Measurements from ENCODE around the gene GFER.
"Not testable (repeated sequence)": the region's sequence is repeated elsewhere in the genome, so short reads cannot be mapped to it uniquely, and the experiment has no call there.

Gene GFER

DNA sequence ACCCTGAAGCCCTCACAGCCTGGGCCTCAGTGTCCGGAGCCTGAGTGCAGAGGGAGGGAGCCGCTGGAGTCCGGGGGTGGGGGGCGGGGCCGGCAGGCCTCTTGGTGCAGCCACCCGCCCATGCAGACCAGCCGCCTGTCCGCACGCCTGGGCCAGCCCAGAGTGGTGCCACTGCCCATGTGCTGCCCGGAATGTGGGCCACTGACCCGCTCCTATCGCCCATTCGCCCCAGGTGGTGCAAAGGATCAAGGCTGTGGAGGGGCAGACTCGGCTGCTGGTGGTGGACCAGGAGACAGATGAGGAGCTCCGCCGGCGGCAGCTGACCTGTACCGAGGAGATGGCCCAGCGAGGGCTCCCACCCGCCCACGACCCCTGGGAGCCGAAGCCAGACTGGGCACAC is 45.4 kb downstream of the GFER start:
- no peak for DNase-seq

DNA sequence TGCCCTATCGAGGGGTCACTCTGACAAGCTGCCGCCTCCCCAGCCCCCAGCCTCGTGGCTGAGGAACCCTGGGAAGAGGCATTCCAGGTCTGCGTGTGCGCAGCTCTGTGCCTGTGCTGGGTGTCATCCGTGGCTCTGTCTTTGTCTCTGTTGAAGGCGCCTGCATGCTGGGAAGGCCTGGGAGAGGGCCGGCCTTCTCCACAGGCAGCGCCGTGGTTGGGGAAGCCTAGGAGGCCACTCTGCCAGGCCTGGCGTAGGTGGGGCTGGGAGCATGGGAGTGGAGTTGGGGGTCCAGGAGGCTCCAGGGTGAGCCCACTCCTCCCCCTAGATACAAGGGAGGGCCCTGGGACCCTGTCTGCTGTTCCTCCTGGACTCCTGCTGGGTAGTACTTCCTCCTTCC is 46.0 kb downstream of the GFER start:
- no peak for DNase-seq

DNA sequence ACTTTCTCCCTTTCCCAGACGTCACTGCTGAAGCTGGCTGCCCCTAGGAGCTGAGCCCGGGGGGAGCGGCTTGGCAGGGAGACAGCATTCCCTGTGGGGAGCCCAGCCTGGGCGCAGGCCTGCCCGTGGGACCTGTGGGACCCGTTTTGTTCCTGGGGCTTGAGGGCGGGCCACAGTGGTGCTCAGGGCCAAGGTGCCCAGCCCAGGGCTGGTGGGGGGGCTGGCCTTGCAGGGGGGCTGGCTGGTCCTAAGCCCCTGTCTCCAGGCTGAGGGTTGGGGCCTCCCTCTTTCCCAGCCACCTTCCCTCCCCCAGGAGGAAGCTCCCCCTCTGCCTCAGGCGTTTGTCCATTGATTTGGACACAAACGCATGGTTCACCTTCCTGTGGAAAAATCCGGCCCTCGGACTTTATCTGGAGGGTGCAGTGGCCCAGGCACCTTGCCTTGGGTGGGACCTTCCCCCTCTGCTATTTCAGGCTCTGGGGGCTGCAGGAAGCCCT is 47.1 kb downstream of the GFER start:
- DNase-seq, result no peak

DNA sequence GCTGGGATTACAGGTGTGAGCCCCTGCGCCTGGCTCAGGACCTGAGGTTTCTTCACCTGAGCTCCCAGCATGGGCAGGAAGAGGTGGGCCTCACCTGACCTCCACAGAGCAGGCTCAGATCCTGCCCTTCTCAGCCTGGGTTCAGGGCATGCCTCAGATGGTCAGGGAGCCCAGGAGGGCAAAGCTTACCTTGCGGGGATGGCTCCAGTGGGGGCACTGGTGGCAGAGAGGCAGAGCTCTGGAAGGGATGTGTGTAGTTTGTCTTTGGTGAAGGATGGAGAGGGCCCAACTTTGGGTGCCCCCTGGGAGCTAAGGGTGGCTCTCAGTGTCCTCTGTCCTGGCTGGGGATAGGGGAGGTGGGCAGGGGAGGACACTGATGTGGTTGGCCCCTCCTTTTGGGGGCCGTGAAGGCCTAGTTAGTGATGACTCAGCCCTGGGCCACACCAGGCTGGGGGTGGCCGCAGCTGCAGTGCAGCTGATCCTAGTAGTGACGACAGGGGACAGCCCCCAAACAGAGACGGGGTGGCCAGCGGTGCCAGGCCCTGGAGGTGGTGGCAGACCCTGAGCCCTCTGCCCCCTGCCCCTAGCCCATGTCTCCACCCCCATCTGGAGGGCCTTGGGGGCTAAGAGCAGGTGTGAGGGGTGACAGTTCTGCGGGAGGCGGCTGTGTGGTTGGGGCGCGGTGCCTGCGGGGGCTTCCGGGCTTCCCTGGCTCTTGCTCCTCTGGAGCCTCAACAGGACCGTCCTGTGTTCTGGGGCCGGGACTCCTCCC is 48.5 kb downstream of the GFER start:
- no peak for DNase-seq

DNA sequence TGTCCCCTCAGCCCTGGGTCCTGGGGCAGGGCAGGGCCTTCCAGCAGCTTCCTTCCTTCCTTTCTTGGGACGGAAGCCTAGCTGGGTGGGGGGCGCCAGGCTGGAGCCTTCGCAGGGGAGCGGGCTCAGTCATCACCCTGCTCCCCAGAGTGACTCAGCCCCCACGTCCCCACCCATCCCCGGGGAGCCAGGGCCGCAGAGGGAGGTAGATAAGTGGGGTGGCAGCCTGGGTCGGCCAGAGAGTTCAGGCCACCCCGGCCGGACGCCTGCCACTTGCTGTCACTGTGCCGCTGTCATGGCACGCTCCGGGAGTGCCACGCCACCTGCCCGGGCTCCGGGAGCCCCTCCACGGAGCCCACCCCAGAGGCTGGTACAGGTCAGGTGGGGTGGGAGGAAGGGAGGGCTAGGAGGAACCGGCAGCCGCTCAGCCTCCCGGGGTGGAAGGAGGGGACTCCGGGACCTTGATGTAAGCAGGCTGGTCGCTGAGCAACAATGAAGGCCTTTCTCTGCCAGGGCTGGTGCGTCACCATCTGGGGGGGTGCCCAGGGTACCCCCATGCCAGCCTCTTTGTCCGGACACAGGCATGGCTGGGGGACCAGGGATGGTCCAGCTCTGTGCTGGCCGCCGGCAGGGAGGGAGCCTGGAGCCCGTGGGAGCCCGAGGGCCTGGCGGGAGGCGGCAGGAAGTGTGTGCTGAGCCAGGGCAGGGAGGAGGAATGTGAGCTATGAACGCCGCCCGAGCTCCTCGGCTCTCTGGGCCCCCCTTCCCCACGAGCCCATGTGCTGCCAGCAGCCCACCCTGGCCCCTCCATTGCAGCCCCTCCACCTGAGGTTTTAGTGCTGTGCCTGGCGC is 49.3 kb downstream of the GFER start:
- DNase-seq, result no peak

DNA sequence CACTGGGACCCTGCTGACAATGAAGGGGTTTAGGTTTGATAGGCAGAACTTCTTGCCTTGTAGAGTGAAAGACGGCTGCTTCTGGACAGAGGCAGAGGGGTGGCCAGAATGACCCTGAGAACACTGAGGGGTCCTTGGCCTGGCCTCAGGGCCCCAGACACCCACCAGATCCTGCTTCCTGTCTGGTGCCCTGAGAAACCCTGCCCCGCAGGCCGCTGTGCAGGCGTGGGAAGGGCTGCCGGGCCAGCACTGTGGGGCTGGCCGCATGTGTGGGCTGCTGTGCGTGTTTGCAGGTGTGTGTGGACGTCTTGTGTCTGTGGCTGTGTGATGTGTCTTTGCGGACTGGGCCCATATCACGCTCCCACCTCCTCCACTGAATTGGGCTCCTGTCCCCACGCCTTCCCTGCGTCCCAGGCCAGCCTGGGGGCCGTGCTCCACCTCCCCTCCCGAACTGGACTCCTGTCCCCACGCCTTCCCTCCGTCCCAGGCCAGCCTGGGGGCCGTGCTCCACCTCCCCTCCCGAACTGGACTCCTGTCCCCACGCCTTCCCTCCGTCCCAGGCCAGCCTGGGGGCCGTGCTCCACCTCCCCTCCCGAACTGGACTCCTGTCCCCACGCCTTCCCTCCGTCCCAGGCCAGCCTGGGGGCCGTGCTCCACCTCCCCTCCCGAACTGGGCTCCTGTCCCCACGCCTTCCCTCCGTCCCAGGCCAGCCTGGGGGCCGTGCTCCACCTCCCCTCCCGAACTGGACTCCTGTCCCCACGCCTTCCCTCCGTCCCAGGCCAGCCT is 50.1 kb downstream of the GFER start:
- DNase-seq, result not testable (repeated sequence)

DNA sequence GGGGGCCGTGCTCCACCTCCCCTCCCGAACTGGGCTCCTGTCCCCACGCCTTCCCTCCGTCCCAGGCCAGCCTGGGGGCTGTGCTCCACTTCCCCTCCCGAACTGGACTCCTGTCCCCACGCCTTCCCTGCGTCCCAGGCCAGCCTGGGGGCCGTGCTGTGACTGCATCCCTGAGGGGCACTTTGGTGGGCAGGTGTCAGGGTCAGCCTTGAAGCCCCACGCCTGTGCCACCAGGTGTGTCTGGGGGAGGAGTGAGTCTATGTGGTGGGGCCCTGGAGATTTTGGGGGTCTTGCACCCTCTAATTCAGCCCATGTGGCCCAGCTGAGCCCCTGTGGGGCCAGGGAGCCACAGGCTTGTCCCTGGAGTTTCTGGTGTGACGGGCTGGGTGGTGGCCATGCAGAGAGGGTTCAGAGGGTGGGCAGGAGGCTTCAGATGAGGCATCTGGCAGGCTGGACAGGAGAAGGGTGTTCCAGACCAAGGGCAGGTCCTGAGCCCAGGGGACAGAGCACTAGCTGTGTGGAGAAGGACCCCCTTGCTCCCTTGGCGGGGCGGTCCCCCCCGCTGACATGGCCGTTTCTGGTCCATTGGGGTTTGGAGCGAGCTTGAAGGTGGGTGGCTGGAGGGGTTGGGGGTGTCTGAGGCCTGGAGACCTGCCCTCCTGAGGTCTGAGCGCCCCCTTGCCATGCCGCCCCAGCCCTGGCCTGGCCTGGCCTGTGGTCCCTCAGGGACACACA is 50.9 kb downstream of the GFER start:
- no peak for DNase-seq

DNA sequence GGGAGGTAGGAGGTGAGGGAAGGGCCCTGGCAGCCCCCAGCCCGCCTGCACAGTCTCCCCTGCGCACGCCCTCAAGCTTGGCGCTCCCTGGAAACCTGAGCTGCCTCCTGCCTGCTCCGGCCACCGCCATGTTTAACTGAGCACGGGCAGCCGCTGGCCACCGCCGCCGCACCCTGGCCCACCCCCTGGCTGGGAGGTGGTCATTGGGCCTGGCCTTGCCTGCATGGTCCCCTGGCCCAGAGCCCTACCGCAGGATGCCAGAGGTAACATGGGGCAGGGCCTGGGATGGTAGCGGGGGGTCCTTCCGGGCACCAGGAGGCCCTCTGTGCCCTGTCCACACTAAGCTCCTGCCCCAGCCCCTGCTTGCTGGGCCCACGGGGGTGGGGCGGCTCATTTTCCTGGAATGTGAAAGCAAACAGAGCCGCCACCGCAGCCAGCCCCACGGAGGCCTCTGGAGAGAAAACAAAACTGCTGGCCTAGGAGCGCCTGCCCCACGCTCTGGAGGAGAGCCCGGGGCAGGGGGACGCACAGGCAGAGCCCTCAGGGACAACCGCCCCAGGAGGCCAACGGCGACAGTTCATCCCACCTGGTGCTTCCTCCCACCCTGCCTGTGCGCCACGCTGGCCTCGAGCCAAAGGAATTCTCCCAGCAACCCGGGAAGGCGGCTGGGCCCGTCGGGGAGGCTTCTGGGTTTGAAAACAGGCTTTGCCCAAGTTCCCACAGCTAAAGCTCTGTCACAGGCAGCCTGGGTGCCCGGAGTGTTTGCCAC is 51.6 kb downstream of the GFER start:
- no peak for DNase-seq

DNA sequence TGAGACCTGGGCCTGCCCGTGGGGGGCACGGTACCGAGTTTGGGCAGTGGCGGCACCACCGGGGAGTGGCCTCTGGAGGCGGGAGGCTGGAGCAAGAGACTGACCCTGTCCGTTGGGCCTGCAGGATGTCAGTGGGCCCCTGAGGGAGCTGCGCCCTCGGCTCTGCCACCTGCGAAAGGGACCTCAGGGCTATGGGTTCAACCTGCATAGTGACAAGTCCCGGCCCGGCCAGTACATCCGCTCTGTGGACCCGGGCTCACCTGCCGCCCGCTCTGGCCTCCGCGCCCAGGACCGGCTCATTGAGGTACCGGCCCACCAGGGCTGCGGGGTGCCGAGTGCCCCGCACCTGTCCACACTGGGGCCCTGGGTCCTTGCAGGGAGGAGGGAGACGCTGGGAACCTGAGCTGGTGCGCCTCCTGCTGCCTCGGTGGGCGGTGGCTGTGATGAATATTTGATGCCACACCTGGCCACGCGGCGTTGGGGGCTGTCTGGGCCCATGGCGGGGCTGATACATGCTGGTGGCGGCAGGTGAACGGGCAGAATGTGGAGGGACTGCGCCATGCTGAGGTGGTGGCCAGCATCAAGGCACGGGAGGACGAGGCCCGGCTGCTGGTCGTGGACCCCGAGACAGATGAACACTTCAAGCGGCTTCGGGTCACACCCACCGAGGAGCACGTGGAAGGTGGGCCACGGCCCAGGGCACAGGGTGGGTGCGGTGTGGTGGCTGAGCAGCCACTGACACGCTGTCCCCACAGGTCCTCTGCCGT is 52.4 kb downstream of the GFER start:
- DNase-seq, result no peak

DNA sequence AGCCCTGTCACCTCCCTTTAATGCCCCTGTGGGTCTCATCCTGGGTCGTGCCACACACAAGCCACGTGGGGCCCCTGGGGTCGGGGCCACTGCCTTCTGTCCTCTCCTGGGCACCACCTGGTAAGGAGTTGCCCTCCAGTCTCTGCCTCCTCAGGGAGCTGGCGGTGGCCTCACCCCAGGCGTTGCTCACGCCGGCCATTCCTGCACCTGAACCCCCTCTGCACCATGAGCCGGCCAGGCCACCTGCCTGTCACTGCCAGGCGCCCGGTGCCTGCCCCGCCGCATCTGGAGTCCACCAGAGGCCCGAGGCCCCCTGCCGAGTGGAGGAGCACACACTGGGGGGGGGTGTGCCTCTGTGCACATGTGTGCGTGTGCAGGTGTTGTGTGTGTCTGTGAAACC is 53.1 kb downstream of the GFER start:
- DNase-seq, result no peak
